SK-N-SH (cell line): ENCODE results near the gene UTF1. TPM values are rescaled to one million over a fixed set of nuclear protein-coding genes. Genes with fewer than 3 reads are reported as not detected.

Experiments used
- CTCF ChIA-PET: fragments of 300-600, 350-600 bp; formaldehyde crosslinking; extraction: SDS; loops from one replicate; lab custom pipeline; 2021; lab: Yijun Ruan, JAX
- POLR2A ChIA-PET: fragments of 350-600 bp; sonication (Branson Sonifier 250); formaldehyde crosslinking; extraction: SDS; loops from one replicate; lab custom pipeline; 2020; ENCODE audit warnings: antibody characterized with exemption, inconsistent platforms; lab: Yijun Ruan, JAX
- DNase-seq: peaks from one replicate; pipeline ENCODE4 v3.0.0; 2012
- H2AFZ ChIP-seq: fragments of 200-600 bp; sonication (generic); 2 replicates; pipeline ENCODE4 v1.8.1; 2016; ENCODE audit warnings: antibody characterized with exemption, mild to moderate bottlenecking, low read depth
- H3F3A ChIP-seq: fragments of 200-600 bp; sonication (generic); replicated peaks from 2 replicates; pipeline ENCODE3; 2016; ENCODE audit warnings: antibody characterized with exemption, mild to moderate bottlenecking; ENCODE audit not compliant: insufficient read depth
- H3K27ac ChIP-seq, 2 experiments: fragments of 200-500 bp in 1 of 2; fragments of 200-600 bp in 1 of 2; sonication (Bioruptor generic) in 1 of 2; sonication (generic), shearing (Covaris generic) in 1 of 2; 2 replicates each; pipeline versions ENCODE4 v1.5.1 to v1.6.1; 2014 to 2016; ENCODE audit warnings: low read depth in 2 of 2, inconsistent platforms in 1 of 2, low read length in 1 of 2, mild to moderate bottlenecking in 1 of 2, mixed read lengths in 1 of 2
- H3K27me3 ChIP-seq: fragments of 200-600 bp; sonication (generic), shearing (Covaris generic); 2 replicates; pipeline ENCODE4 v1.6.1; 2016; ENCODE audit warnings: mixed run types; ENCODE audit not compliant: insufficient read depth
- H3K36me3 ChIP-seq, 2 experiments: fragments of 200-500 bp in 1 of 2; fragments of 200-600 bp in 1 of 2; sonication (Bioruptor generic) in 1 of 2; sonication (generic) in 1 of 2; replicated peaks in 1 of 2; 2 replicates each; pipeline versions ENCODE3 to v1.5.1; 2014 to 2016; ENCODE audit warnings: low read length in 1 of 2, mild to moderate bottlenecking in 1 of 2; ENCODE audit not compliant: insufficient read depth in 2 of 2, control insufficient read depth in 1 of 2
- H3K4me1 ChIP-seq, 2 experiments: fragments of 200-500 bp in 1 of 2; fragments of 200-600 bp in 1 of 2; sonication (Bioruptor generic) in 1 of 2; sonication (generic), shearing (Covaris generic) in 1 of 2; 2 replicates each; pipeline versions ENCODE4 v1.5.1 to v1.6.1; 2014 to 2016; ENCODE audit warnings: low read depth in 1 of 2, low read length in 1 of 2, mixed run types in 1 of 2; ENCODE audit not compliant: insufficient read depth in 2 of 2, control insufficient read depth in 1 of 2
- H3K4me2 ChIP-seq: fragments of 200-600 bp; sonication (generic), shearing (Covaris generic); 2 replicates; pipeline ENCODE4 v1.6.1; 2017; ENCODE audit warnings: mixed run types
- H3K4me3 ChIP-seq, 2 experiments: fragments of 200-500 bp in 1 of 2; fragments of 200-600 bp in 1 of 2; sonication (Bioruptor generic) in 1 of 2; sonication (generic), shearing (Covaris generic) in 1 of 2; 2 replicates each; pipeline versions ENCODE4 v1.5.1 to v1.8.1; 2014 to 2016; ENCODE audit warnings: low read depth in 2 of 2, inconsistent platforms in 1 of 2, low read length in 1 of 2, mild to moderate bottlenecking in 1 of 2, mixed read lengths in 1 of 2, moderate library complexity in 1 of 2
- H3K79me2 ChIP-seq: fragments of 200-600 bp; sonication (generic); 2 replicates; pipeline ENCODE4 v1.8.1; 2017; ENCODE audit warnings: mild to moderate bottlenecking; ENCODE audit not compliant: insufficient read depth
- H3K9ac ChIP-seq: fragments of 200-600 bp; sonication (generic); 2 replicates; pipeline ENCODE4 v1.6.1; 2017; ENCODE audit warnings: mixed run types
- H3K9me2 ChIP-seq: fragments of 200-600 bp; sonication (generic); 2 replicates; pipeline ENCODE4 v1.6.1; 2017; ENCODE audit warnings: mixed run types
- H3K9me3 ChIP-seq: fragments of 200-600 bp; sonication (generic); 2 replicates; pipeline ENCODE4 v1.6.1; 2017; ENCODE audit warnings: mixed run types, mild to moderate bottlenecking, moderate library complexity
- H4K20me1 ChIP-seq: fragments of 200-600 bp; sonication (generic); 2 replicates; pipeline ENCODE4 v1.6.1; 2017; ENCODE audit warnings: mild to moderate bottlenecking, mixed run types; ENCODE audit not compliant: insufficient read depth
- EZH2phosphoT487 ChIP-seq: fragments of 200-600 bp; sonication (generic); IDR thresholded peaks from 2 replicates; pipeline ENCODE4 v1.6.1; 2017; ENCODE audit warnings: low read depth, mixed run types, mild to moderate bottlenecking, antibody characterized with exemption, moderate library complexity, borderline replicate concordance
- GATA2 ChIP-seq: sonication (generic); formaldehyde crosslinking; IDR thresholded peaks from 2 replicates; pipeline ENCODE4 v1.5.0; 2020; ENCODE audit warnings: mild to moderate bottlenecking, missing genetic modification reagents
- IRF3 ChIP-seq: fragments of 150-350 bp; IDR thresholded peaks from 2 replicates; pipeline ENCODE4 v1.6.1; 2016; ENCODE audit warnings: mild to moderate bottlenecking, low read depth, low read length
- JUND ChIP-seq: IDR thresholded peaks from 2 replicates; pipeline ENCODE4 v1.4.0; 2012
- MEF2A ChIP-seq: IDR thresholded peaks from 2 replicates; pipeline ENCODE4 v1.4.0; 2012; ENCODE audit warnings: low read depth, borderline replicate concordance
- MXI1 ChIP-seq: IDR thresholded peaks from 2 replicates; pipeline ENCODE4 v1.6.1; 2012; ENCODE audit warnings: mild to moderate bottlenecking, low read depth, low read length, improper control_type of control experiment
- RAD21 ChIP-seq: IDR thresholded peaks from 2 replicates; pipeline ENCODE4 v1.6.1; 2012; ENCODE audit warnings: mild to moderate bottlenecking, low read length
- RFX5 ChIP-seq: IDR thresholded peaks from 2 replicates; pipeline ENCODE4 v1.6.1; 2012; ENCODE audit warnings: mild to moderate bottlenecking, improper control_type of control experiment, low read length
- RXRA ChIP-seq: IDR thresholded peaks from 2 replicates; pipeline ENCODE4 v1.4.0; 2012; ENCODE audit warnings: low read depth, mild to moderate bottlenecking, borderline replicate concordance
- SIN3A ChIP-seq: IDR thresholded peaks from 2 replicates; pipeline ENCODE4 v1.6.1; 2012; ENCODE audit warnings: low read depth, mild to moderate bottlenecking, low read length, moderate library complexity, borderline replicate concordance
- SMC3 ChIP-seq: IDR thresholded peaks from 2 replicates; pipeline ENCODE4 v1.6.1; 2012; ENCODE audit warnings: low read depth, low read length, improper control_type of control experiment
- TAF1 ChIP-seq: IDR thresholded peaks from 2 replicates; pipeline ENCODE4 v1.6.1; 2012; ENCODE audit warnings: low read depth, mild to moderate bottlenecking, low read length, moderate library complexity, borderline replicate concordance
- TCF12 ChIP-seq: IDR thresholded peaks from 2 replicates; pipeline ENCODE4 v1.4.0; 2012
- YY1 ChIP-seq: IDR thresholded peaks from 2 replicates; pipeline ENCODE4 v1.4.0; 2012; ENCODE audit warnings: low read depth, mild to moderate bottlenecking
- WGBS: methylation state at CpG from one replicate; pipeline ENCODE4 v1.1.6; 2017; ENCODE audit warnings: low lambda C conversion rate; 5-methylcytosine and 5-hydroxymethylcytosine counted together
- polyA plus RNA-seq, 3 experiments: library from polyadenylated mRNA; depleted of rRNA; stranded (reverse); fragments of >200 nt; gene quantifications; 2 replicates each; pipeline ENCODE4 v1.2.3, GENCODE V29; 2012

Gene UTF1
- polyA plus RNA-seq, 1 of the 3 experiments (the other 2 are of a cell fraction) = not detected

GRCh38 chr10:133183646-133184378 is 46.2 kb upstream of the UTF1 start:
- no peak overlapping the region for H2AFZ ChIP-seq
- CTCF ChIA-PET = no interaction called here
- peaks cover 0 to 7% of the 10 kb centered on the region in 2 experiments; a peak in 1 of 4 replicates for H3K4me1 ChIP-seq
- DNase-seq = no peak
- H3K9me2 ChIP-seq = no peaks in the 10 kb centered on the region
- H3K27ac ChIP-seq = no peak overlapping the region
- no peaks in the 10 kb centered on the region for H4K20me1 ChIP-seq
- POLR2A ChIA-PET = no interaction called here
- no peaks in the 10 kb centered on the region; the same call in 1 of the 2 replicates for H3K27me3 ChIP-seq
- H3K4me3 ChIP-seq = no peak overlapping the region
- no peaks in the 10 kb centered on the region for H3F3A ChIP-seq
- 55% methylated on average over 21 of the region's 21 CpGs for WGBS
- H3K79me2 ChIP-seq = no peaks in the 10 kb centered on the region
- no peaks in the 10 kb centered on the region for H3K36me3 ChIP-seq
- no peaks in the 10 kb centered on the region for H3K9me3 ChIP-seq
- no peak for TF ChIP-seq EZH2phosphoT487
- TF ChIP-seq MXI1 = no peak
- TF ChIP-seq SIN3A = no peak
- no peak for TF ChIP-seq IRF3
- TF ChIP-seq GATA2 (CRISPR knock-in tag) = no peak
- TF ChIP-seq RXRA = no peak
- TF ChIP-seq MEF2A = no peak
- TF ChIP-seq JUND = no peak
- no peak overlapping the region for H3K4me2 ChIP-seq
- H3K9ac ChIP-seq = no peak overlapping the region

DNA sequence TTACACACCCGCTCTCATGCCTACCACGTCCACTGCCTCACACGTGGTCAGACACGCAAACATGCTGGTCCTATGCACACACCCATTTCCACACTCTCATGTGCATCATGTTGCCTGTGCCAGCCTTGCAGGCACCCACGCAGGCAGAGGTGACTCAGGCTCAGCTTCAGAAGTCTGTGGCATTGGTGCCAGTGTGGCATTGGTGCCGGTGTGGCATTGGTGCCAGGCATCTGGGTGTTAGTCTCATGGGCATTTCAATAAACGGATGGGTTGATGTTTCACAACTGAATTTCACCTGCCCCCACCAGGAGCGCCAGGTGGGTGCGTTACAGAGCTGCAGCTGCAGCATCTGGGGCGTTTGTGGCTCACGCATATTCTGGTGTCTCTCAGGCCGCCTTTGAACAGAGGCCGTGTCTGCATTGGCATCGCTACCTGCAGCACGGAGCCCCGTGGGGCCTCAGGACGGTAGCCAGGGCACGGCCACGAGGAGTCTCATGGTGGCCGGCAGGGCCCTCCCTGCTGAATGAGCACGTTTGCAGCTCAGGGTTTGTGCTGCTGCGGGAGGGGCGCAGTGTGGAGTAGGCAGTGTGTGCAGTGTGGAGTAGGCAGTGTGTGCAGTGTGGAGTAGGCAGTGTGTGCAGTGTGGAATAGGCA is 45.3 kb upstream of the UTF1 start:
- Histone ChIP-seq H3K27me3 (no peaks in the 10 kb centered on the region; the same call in 1 of the 2 replicates), H3K36me3 (no peaks in the 10 kb centered on the region), H3K9me2 (no peaks in the 10 kb centered on the region), H3F3A (no peaks in the 10 kb centered on the region), H3K27ac (no peak overlapping the region), H3K9me3 (no peaks in the 10 kb centered on the region), H3K79me2 (no peaks in the 10 kb centered on the region), H3K4me3 (no peak overlapping the region), H2AFZ (no peak overlapping the region), H3K4me1 (peaks cover 0 to 6% of the 10 kb centered on the region in 2 experiments; a peak in 1 of 4 replicates), H4K20me1 (no peaks in the 10 kb centered on the region), H3K9ac (no peak overlapping the region), H3K4me2 (no peak overlapping the region)
- no peak for DNase-seq
- TF ChIP-seq SMC3 (no peak), TCF12 (no peak), RXRA (no peak), RFX5 (no peak), TAF1 (no peak), RAD21 (no peak), EZH2phosphoT487 (no peak), YY1 (no peak)
- ChIA-PET POLR2A (no interaction called here), CTCF (no interaction called here)
- 48% methylated on average over 16 of the region's 23 CpGs for WGBS
